Adrenal gland (tissue), 12 donors: ENCODE data around the gene INHBB. TPM values are rescaled to one million over a fixed set of nuclear protein-coding genes. Genes with fewer than 3 reads are reported as not detected.
A peak's percentile ranks its signal among the peaks of the same experiment; 100 is the strongest.
"Not testable (repeated sequence)": the region's sequence is repeated elsewhere in the genome, so short reads cannot be mapped to it uniquely, and the experiment has no call there.

Experiments used
- DNase-seq, 7 donors: peaks; one replicate each; pipeline ENCODE4 v3.0.0-alpha.2; 2019 to 2020
- H3K27ac ChIP-seq, 5 donors: fragments of 200-600 bp; sonication (generic) in 4 of 5; 1 replicate in 3 of 5; 2 replicates in 2 of 5; pipeline versions ENCODE4 v1.5.1 to v1.8.0; 2016 to 2020; ENCODE audit warnings: mild to moderate bottlenecking in 1 of 5
- H3K27me3 ChIP-seq: fragments of 200-600 bp; 2 replicates; pipeline ENCODE4 v1.8.0; 2021
- H3K36me3 ChIP-seq, 2 donors: fragments of 200-600 bp; replicated peaks in 1 of 2; 1 replicate in 1 of 2; 2 replicates in 1 of 2; pipeline versions ENCODE4 v1.5.1 to v1.8.0; 2018 to 2022
- H3K4me1 ChIP-seq, 2 donors: fragments of 200-600 bp; replicated peaks in 1 of 2; 1 replicate in 1 of 2; 2 replicates in 1 of 2; pipeline versions ENCODE4 v1.5.1 to v1.8.0; 2018 to 2021
- H3K4me3 ChIP-seq, 4 donors: fragments of 200-600 bp; sonication (generic) in 3 of 4; one replicate each; pipeline ENCODE4 v1.5.1; 2016 to 2018
- H3K9me3 ChIP-seq, 3 donors: fragments of 200-600 bp; sonication (generic) in 1 of 3; replicated peaks in 1 of 3; 1 replicate in 2 of 3; 2 replicates in 1 of 3; pipeline versions ENCODE4 v1.5.1 to v1.8.0; 2016 to 2021
- CTCF ChIP-seq, 6 experiments: fragments of 450-650 bp in 4 of 6; fragments of 200-600 bp in 2 of 6; sonication (generic) in 1 of 6; IDR thresholded peaks; 1 replicate in 5 of 6; 2 replicates in 1 of 6; pipeline versions ENCODE4 v1.5.1 to v1.8.0; 2016 to 2021; ENCODE audit warnings: antibody characterized with exemption in 6 of 6, mild to moderate bottlenecking in 2 of 6, moderate library complexity in 1 of 6
- POLR2A ChIP-seq, 2 donors: fragments of 450-650 bp; IDR thresholded peaks; one replicate each; pipeline ENCODE4 v1.6.1; 2017; ENCODE audit warnings: antibody characterized with exemption in 2 of 2, mild to moderate bottlenecking in 2 of 2, moderate library complexity in 1 of 2
- WGBS, 4 donors: extraction: QIAGEN DNeasy Blood & Tissue Kit in 2 of 4; methylation state at CpG; one replicate each; pipeline versions ENCODE4 v1.1.5 to v1.1.7; 2013 to 2017; 5-methylcytosine and 5-hydroxymethylcytosine counted together
- intact Hi-C, 2 donors: fragments of 100-400 bp; cut with DNase I; formaldehyde crosslinking; loops; one replicate each; pipeline versions ENCODE4 v1.14.1 to v1.15.0; 2022 to 2023
- polyA plus RNA-seq, 3 donors: library from polyadenylated mRNA; stranded (reverse); fragments of 200-250 nt in 2 of 3; fragments of 350-450 nt in 1 of 3; fragmentation: Illumina TruSeq in 1 of 3; extraction: RNeasy Lipid Tissue Mini Kit (QIAGEN cat#74804) in 1 of 3; gene quantifications; one replicate each; pipeline ENCODE4 v1.2.3, GENCODE V29; 2013 to 2014
- total RNA-seq, 9 donors: library from RNA; depleted of rRNA in 4 of 9; stranded (reverse); fragments of >200 nt in 4 of 9; fragments of 120-200 nt in 1 of 9; fragmentation: NEBNext Ultra II Directional in 1 of 9; extraction: Animal tissue kit (Norgen Biotek cat#: 25700) in 1 of 9; gene quantifications; one replicate each; pipeline versions ENCODE4 v1.1.0 to v1.2.4, GENCODE V29; 2013 to 2023
- donor health status: healthy with polysubstance abuse.
- donor health status: Bipolar disorder and iron deficiency.
- donor health status: DM: yes; HTN: yes; CAD: no.
- donor health status: DM: no; HTN: no; CAD: no.
- donor health status: DM: no; HTN: no; CAD: no.
- donor health status: DM: yes; HTN: yes; CAD: no.

Gene INHBB
- total and polyA plus RNA-seq, 12 donors = 0.28 to 9.1 (median 6.8) TPM

- H3K27me3 ChIP-seq = no peaks in the 10 kb centered on the region
- TF ChIP-seq POLR2A (IDR thresholded peaks at IDR 0.05) (no peak), CTCF (IDR thresholded peaks at IDR 0.05) (no peak)
- H3K36me3 ChIP-seq = no peaks in the 10 kb centered on the region
- intact Hi-C loops = no loop called here
- WGBS, 4 donors = 82 to 90% (median 84%) methylated on average over 6 to 9 of the region's 9 CpGs
- DNase-seq = no peak
- H3K9me3 ChIP-seq = no peaks in the 10 kb centered on the region
- H3K27ac ChIP-seq = no peak overlapping the region
- no peak overlapping the region for H3K4me3 ChIP-seq
- no peaks in the 10 kb centered on the region for H3K4me1 ChIP-seq
Observed at GRCh38 chr2:120388222-120389035, 42.5 kb downstream of the INHBB start.

GRCh38 chr2:120389036-120389391, 43.1 kb downstream of the INHBB start:
- Histone ChIP-seq H3K4me3 (no peak overlapping the region), H3K27ac (no peak overlapping the region), H3K36me3 (no peaks in the 10 kb centered on the region), H3K27me3 (no peaks in the 10 kb centered on the region), H3K4me1 (no peaks in the 10 kb centered on the region), H3K9me3 (no peaks in the 10 kb centered on the region)
- 64 to 70% (median 65%) methylated on average over 8 to 9 of the region's 9 CpGs for WGBS, 4 donors
- DNase-seq = no peak
- intact Hi-C loops = no loop called here
- TF ChIP-seq CTCF (IDR thresholded peaks at IDR 0.05) (no peak), POLR2A (IDR thresholded peaks at IDR 0.05) (no peak)

GRCh38 chr2:120390381-120391055, 44.6 kb downstream of the INHBB start:
- Histone ChIP-seq H3K4me1 (no peaks in the 10 kb centered on the region), H3K4me3 (no peak overlapping the region), H3K27ac (no peak overlapping the region), H3K27me3 (no peaks in the 10 kb centered on the region), H3K36me3 (no peaks in the 10 kb centered on the region), H3K9me3 (no peaks in the 10 kb centered on the region)
- no peak for TF ChIP-seq CTCF (IDR thresholded peaks at IDR 0.05)
- no peak for TF ChIP-seq POLR2A (IDR thresholded peaks at IDR 0.05)
- peak in 2 of 7 donors; percentile 12 to 35 for DNase-seq
- intact Hi-C loops = no loop called here
- WGBS, 4 donors = 77 to 87% (median 82%) methylated on average over 9 to 11 of the region's 11 CpGs

- not testable (repeated sequence) for H3K4me1 ChIP-seq
Observed at GRCh38 chr2:120391382-120391781, 45.4 kb downstream of the INHBB start.

More at GRCh38 chr2:120391382-120391781, 45.4 kb downstream of the INHBB start:
- H3K4me3 ChIP-seq, intact Hi-C loops, H3K36me3 ChIP-seq, H3K27ac ChIP-seq, H3K9me3 ChIP-seq, H3K27me3 ChIP-seq, DNase-seq: not testable (repeated sequence)
- 36 to 59% (median 50%) methylated on average over 2 of the region's 2 CpGs for WGBS, 4 donors
